IPS-NIHi7 (cell line): ENCODE results near the gene AUTS2.

Source experiments
- DNase-seq: peaks from one replicate; pipeline ENCODE4 v3.0.0; 2012; ENCODE audit warnings: mixed read lengths; ENCODE audit errors: extremely low spot score

Gene AUTS2

GRCh38 chr7:70598976-70599375, 1000.7 kb downstream of the AUTS2 start:
- no peak for DNase-seq

- DNase-seq = no peak
Observed at GRCh38 chr7:70599446-70600190, 1001.3 kb downstream of the AUTS2 start.

GRCh38 chr7:70600993-70601392, 1002.7 kb downstream of the AUTS2 start:
- no peak for DNase-seq

GRCh38 chr7:70602117-70602516, 1003.8 kb downstream of the AUTS2 start:
- no peak for DNase-seq

GRCh38 chr7:70607281-70607680, 1009.0 kb downstream of the AUTS2 start:
- DNase-seq = no peak

GRCh38 chr7:70607759-70608158, 1009.5 kb downstream of the AUTS2 start:
- no peak for DNase-seq

- no peak for DNase-seq
Observed at GRCh38 chr7:70608229-70608628, 1010.0 kb downstream of the AUTS2 start.

GRCh38 chr7:70612811-70613210, 1014.5 kb downstream of the AUTS2 start:
- no peak for DNase-seq

- peak; percentile 72 for DNase-seq
Observed at GRCh38 chr7:70614237-70615045, 1016.2 kb downstream of the AUTS2 start.

GRCh38 chr7:70615066-70615606, 1016.9 kb downstream of the AUTS2 start:
- no peak for DNase-seq

GRCh38 chr7:70616211-70616610, 1017.9 kb downstream of the AUTS2 start:
- no peak for DNase-seq

- DNase-seq = no peak
Observed at GRCh38 chr7:70616821-70617220, 1018.5 kb downstream of the AUTS2 start.

GRCh38 chr7:70618020-70618551, 1019.8 kb downstream of the AUTS2 start:
- DNase-seq = no peak

- DNase-seq = peak; percentile 54
Observed at GRCh38 chr7:70619130-70619529, 1020.9 kb downstream of the AUTS2 start.

GRCh38 chr7:70619659-70620058, 1021.4 kb downstream of the AUTS2 start:
- DNase-seq = peak; percentile 39

GRCh38 chr7:70620333-70621055, 1022.2 kb downstream of the AUTS2 start:
- no peak for DNase-seq

GRCh38 chr7:70621954-70622600, 1023.8 kb downstream of the AUTS2 start:
- DNase-seq = no peak

GRCh38 chr7:70622936-70623335, 1024.7 kb downstream of the AUTS2 start:
- DNase-seq = no peak

GRCh38 chr7:70624500-70625103, 1026.3 kb downstream of the AUTS2 start:
- no peak for DNase-seq

- no peak for DNase-seq
Observed at GRCh38 chr7:70627461-70627860, 1029.2 kb downstream of the AUTS2 start.

GRCh38 chr7:70630440-70630817, 1032.2 kb downstream of the AUTS2 start:
- DNase-seq = no peak
